K562 (cell line): Measurements from ENCODE around the gene IMMP2L. TPM values are rescaled to one million over a fixed set of nuclear protein-coding genes. Genes with fewer than 3 reads are reported as not detected.

Source experiments
- ATAC-seq: fragments of 200-7000 bp; cut with Tn5 transposase; 3 replicates; pipeline ENCODE4 v1.9.1; 2020; ENCODE audit warnings: moderate library complexity
- BruUV-seq: library from RNA; stranded (reverse); fragments of 400-500 nt; replicated peaks from 2 replicates; lab custom pipeline; 2021; lab: Mats Ljungman, UMichigan
- CTCF ChIA-PET: fragments of 300-600 bp; formaldehyde crosslinking; extraction: SDS; loops from one replicate; lab custom pipeline; 2021; ENCODE audit warnings: low intra/inter-chr PET ratio; lab: Yijun Ruan, JAX
- POLR2A ChIA-PET: fragments of 300-600, 350-650 bp; sonication (Branson Sonifier 250); formaldehyde crosslinking; extraction: SDS; loops from one replicate; lab custom pipeline; 2021; ENCODE audit warnings: antibody characterized with exemption, inconsistent platforms; lab: Yijun Ruan, JAX
- DNase-seq, 4 experiments: peaks; one replicate each; pipeline versions ENCODE4 v3.0.0 to v3.0.0-alpha.2; 2011 to 2018; ENCODE audit warnings: low spot score in 3 of 4, mixed read lengths in 3 of 4; ENCODE audit errors: extremely low read depth in 1 of 4
- FAIRE-seq: peaks from 2 replicates; lab custom pipeline; 2011; peaks lifted over from hg19 to GRCh38; lab: Jason Lieb, UNC
- H2AFZ ChIP-seq: 2 replicates; pipeline ENCODE4 v1.6.0; 2011; ENCODE audit warnings: low read depth, low read length, control low read depth, inconsistent platforms
- H3K27ac ChIP-seq: fragments of 200-600 bp; 3 replicates; pipeline ENCODE4 v1.8.0; 2011; ENCODE audit warnings: low read depth, mild to moderate bottlenecking, control low read depth, inconsistent platforms, low read length, moderate library complexity, mixed read lengths; ENCODE audit errors: extremely low read depth
- H3K27me3 ChIP-seq, 2 experiments: fragments of 300-600 bp in 1 of 2; 2 replicates in 1 of 2; 3 replicates in 1 of 2; pipeline versions ENCODE4 v1.6.0 to v1.8.0; 2011; ENCODE audit warnings: inconsistent platforms in 2 of 2, low read length in 2 of 2, mild to moderate bottlenecking in 1 of 2, mixed read lengths in 1 of 2, moderate library complexity in 1 of 2; ENCODE audit not compliant: control insufficient read depth in 2 of 2, insufficient read depth in 2 of 2
- H3K36me3 ChIP-seq: fragments of 300-600 bp; 3 replicates; pipeline ENCODE4 v1.8.0; 2011; ENCODE audit warnings: mild to moderate bottlenecking, low read length, inconsistent platforms; ENCODE audit not compliant: control insufficient read depth, insufficient read depth
- H3K4me1 ChIP-seq, 2 experiments: fragments of 200-600 bp in 1 of 2; replicated peaks in 1 of 2; 2 replicates in 1 of 2; 3 replicates in 1 of 2; pipeline versions ENCODE4 v1.5.1 to v1.8.0; 2011; ENCODE audit warnings: inconsistent platforms in 2 of 2, low read length in 2 of 2, mild to moderate bottlenecking in 1 of 2, mixed read lengths in 1 of 2, moderate library complexity in 1 of 2; ENCODE audit not compliant: control insufficient read depth in 2 of 2, insufficient read depth in 2 of 2
- H3K4me2 ChIP-seq: 2 replicates; pipeline ENCODE4 v1.6.1; 2011; ENCODE audit warnings: low read length, control low read depth, inconsistent platforms, mixed read lengths; ENCODE audit not compliant: insufficient read depth
- H3K4me3 ChIP-seq: fragments of 200-600 bp; sonication (generic), shearing (Covaris generic); 2 replicates; pipeline ENCODE4 v1.5.1; 2016; ENCODE audit warnings: control low read depth, inconsistent platforms
- H3K79me2 ChIP-seq: fragments of 200-600 bp; 3 replicates; pipeline ENCODE4 v1.8.0; 2011; ENCODE audit warnings: low read length, inconsistent platforms; ENCODE audit not compliant: control insufficient read depth, insufficient read depth
- H3K9ac ChIP-seq, 2 experiments: 2 replicates each; pipeline versions ENCODE4 v1.6.0 to v1.6.1; 2011; ENCODE audit warnings: low read depth in 2 of 2, low read length in 2 of 2, control low read depth in 1 of 2, inconsistent platforms in 1 of 2, mild to moderate bottlenecking in 1 of 2, mixed read lengths in 1 of 2; ENCODE audit not compliant: insufficient read depth in 1 of 2
- H3K9me1 ChIP-seq: one replicate; pipeline ENCODE4 v1.6.0; 2011; ENCODE audit warnings: inconsistent platforms, mild to moderate bottlenecking, low read length, moderate library complexity; ENCODE audit not compliant: control insufficient read depth, insufficient read depth
- H3K9me3 ChIP-seq: replicated peaks from 2 replicates; pipeline ENCODE4 v1.5.1; 2011; ENCODE audit warnings: low read depth, low read length, inconsistent platforms; ENCODE audit not compliant: control insufficient read depth, insufficient read depth
- H4K20me1 ChIP-seq: replicated peaks from 2 replicates; pipeline ENCODE4 v1.6.1; 2011; ENCODE audit warnings: low read length, inconsistent platforms, mixed read lengths; ENCODE audit not compliant: control insufficient read depth, insufficient read depth
- GTF2F1 ChIP-seq: IDR thresholded peaks from 2 replicates; pipeline ENCODE4 v1.6.1; 2011; ENCODE audit warnings: low read depth, low read length, improper control_type of control experiment
- HIVEP1 ChIP-seq: fragments of 250-450 bp; sonication (Bioruptor Pico); IDR thresholded peaks from 2 replicates; pipeline ENCODE4 v1.4.0; 2020; ENCODE audit warnings: mild to moderate bottlenecking
- LCOR ChIP-seq: sonication (generic); formaldehyde crosslinking; IDR thresholded peaks from 2 replicates; pipeline ENCODE4 v1.8.0; 2022; ENCODE audit warnings: mild to moderate bottlenecking, missing genetic modification reagents
- NEUROD1 ChIP-seq: fragments of 150-350 bp; IDR thresholded peaks from 2 replicates; pipeline ENCODE4 v1.6.1; 2014; ENCODE audit warnings: borderline replicate concordance, low read length, low read depth; ENCODE audit not compliant: partially characterized antibody
- PBX2 ChIP-seq, 2 experiments: IDR thresholded peaks in 1 of 2; conservative IDR thresholded peaks in 1 of 2; 2 replicates each; pipeline ENCODE4 v1.6.1; 2016; ENCODE audit warnings: low read depth in 2 of 2, mild to moderate bottlenecking in 1 of 2, missing compliant biosample characterization in 1 of 2, missing genetic modification characterization in 1 of 2, moderate library complexity in 1 of 2
- ZFP1 ChIP-seq: fragments of 450-650 bp; formaldehyde crosslinking; IDR thresholded peaks from 2 replicates; pipeline ENCODE4 v1.4.0; 2020; ENCODE audit warnings: mild to moderate bottlenecking, mixed read lengths
- ZNF282 ChIP-seq: sonication (generic); formaldehyde crosslinking; IDR thresholded peaks from 2 replicates; pipeline ENCODE4 v1.8.1; 2023; ENCODE audit warnings: missing genetic modification reagents
- ZNF589 ChIP-seq: fragments of 200-800 bp; sonication (Bioruptor generic); IDR thresholded peaks from 2 replicates; pipeline ENCODE4 v1.6.1; 2016; ENCODE audit warnings: low read depth, missing genetic modification characterization, missing compliant biosample characterization
- WGBS: fragments of 100-300 bp; shearing (Covaris generic); methylation state at CpG from one replicate; pipeline ENCODE4 v1.1.6; 2016; ENCODE audit warnings: low coverage, mixed read lengths; ENCODE audit not compliant: insufficient coverage; ENCODE audit errors: missing lambda C conversion rate; 5-methylcytosine and 5-hydroxymethylcytosine counted together
- in situ Hi-C: fragments of 300-500 bp; cut with MboI; formaldehyde crosslinking; loops from 4 replicates; pipeline ENCODE4 v1.15.0; 2018; ENCODE audit warnings: inconsistent platforms, mixed read lengths
- intact Hi-C: fragments of 100-400 bp; cut with micrococcal nuclease; formaldehyde crosslinking; loops from 2 replicates; pipeline ENCODE4 v1.14.2; 2022
- polyA plus RNA-seq, 8 experiments: library from polyadenylated mRNA; depleted of rRNA in 4 of 8; stranded (reverse) in 5 of 8; unstranded in 3 of 8; fragments of >200 nt; fragmentation: Nextera tagmentation in 2 of 8; fragmentation: Illumina TruSeq in 1 of 8; extraction: Ambion mirVana in 2 of 8; extraction: Trizol in 1 of 8; gene quantifications; 2 replicates each; pipeline versions ENCODE4 v1.2.1 to v1.2.3, GENCODE V29; 2011 to 2014; ENCODE audit warnings: inconsistent platforms in 1 of 8, missing spikeins in 1 of 8
- total RNA-seq, 7 experiments: library from RNA; depleted of rRNA in 6 of 7; stranded (reverse); fragments of >200 nt in 6 of 7; fragmentation: Illumina TruSeq in 2 of 7; extraction: Trizol in 2 of 7; gene quantifications; 2 replicates each; pipeline versions ENCODE4 v1.2.1 to v1.2.3, GENCODE V29; 2011 to 2021; ENCODE audit warnings: low replicate concordance in 1 of 7

Gene IMMP2L
- total and polyA plus RNA-seq, 9 of the 15 experiments (the other 6 are each of a cell fraction or from before 2014, with no cell fraction given): 29.7 to 116 (median 53.0) TPM

- in situ Hi-C loops (no loop called here), intact Hi-C loops (loop anchor here (5.0 kb wide), 3 partner anchors 83 to 338 kb away; partner anchors contain the start of gene IMMP2L)
- Histone ChIP-seq H3K9me3 (no peaks in the 10 kb centered on the region), H3K4me2 (no peak overlapping the region; the same call in 1 of the 2 replicates), H3K27me3 (no peaks in the 10 kb centered on the region), H3K4me3 (no peak overlapping the region), H3K9ac (no peak overlapping the region), H2AFZ (no peak overlapping the region), H4K20me1 (no peaks in the 10 kb centered on the region), H3K9me1 (no peaks in the 10 kb centered on the region), H3K36me3 (no peaks in the 10 kb centered on the region), H3K27ac (peak overlapping the region; percentile 51; the same call in 1 of the 3 replicates), H3K79me2 (peaks cover 17% of the 10 kb centered on the region), H3K4me1 (peaks cover 4 to 31% of the 10 kb centered on the region in 2 experiments; a peak in 4 of 5 replicates)
- CTCF ChIA-PET: no interaction called here
- 27% methylated on average over 2 of the region's 2 CpGs for WGBS
- FAIRE-seq (no peak), ATAC-seq (peak; percentile 28; the same call in 2 of the 3 replicates), DNase-seq (no peak)
- POLR2A ChIA-PET: interaction anchor here (1.4 kb wide), 1 partner anchor 11 kb away, joined by 5 read pairs; no protein-coding TSS in a partner anchor
- BruUV-seq: no TSS peak
- TF ChIP-seq NEUROD1 (no peak), ZNF589 (CRISPR knock-in tag) (0 out of 2 replicates have a peak, but pooled peaks have one; percentile 39), ZNF282 (CRISPR knock-in tag) (no peak), ZFP1 (CRISPR knock-in tag) (peak; percentile 87), GTF2F1 (no peak), LCOR (no peak), PBX2 (CRISPR knock-in tag; IDR thresholded peaks at IDR 0.05; ENCODE audit: low read depth) (no peak), PBX2 (tag; conservative IDR thresholded peaks at IDR 0.05; ENCODE audit: low read depth) (peak; percentile 84), HIVEP1 (CRISPR knock-in tag) (no peak)
These were observed 337.7 kb downstream of the IMMP2L start for GRCh38 chr7:111224354-111225231.
